NAMALWA (cell line): ENCODE measurements around the gene PLEKHN1.

Experiments used
- DNase-seq: peaks from one replicate; pipeline ENCODE4 v3.0.0-alpha.2; 2015; ENCODE audit warnings: low spot score

Gene PLEKHN1

DNA sequence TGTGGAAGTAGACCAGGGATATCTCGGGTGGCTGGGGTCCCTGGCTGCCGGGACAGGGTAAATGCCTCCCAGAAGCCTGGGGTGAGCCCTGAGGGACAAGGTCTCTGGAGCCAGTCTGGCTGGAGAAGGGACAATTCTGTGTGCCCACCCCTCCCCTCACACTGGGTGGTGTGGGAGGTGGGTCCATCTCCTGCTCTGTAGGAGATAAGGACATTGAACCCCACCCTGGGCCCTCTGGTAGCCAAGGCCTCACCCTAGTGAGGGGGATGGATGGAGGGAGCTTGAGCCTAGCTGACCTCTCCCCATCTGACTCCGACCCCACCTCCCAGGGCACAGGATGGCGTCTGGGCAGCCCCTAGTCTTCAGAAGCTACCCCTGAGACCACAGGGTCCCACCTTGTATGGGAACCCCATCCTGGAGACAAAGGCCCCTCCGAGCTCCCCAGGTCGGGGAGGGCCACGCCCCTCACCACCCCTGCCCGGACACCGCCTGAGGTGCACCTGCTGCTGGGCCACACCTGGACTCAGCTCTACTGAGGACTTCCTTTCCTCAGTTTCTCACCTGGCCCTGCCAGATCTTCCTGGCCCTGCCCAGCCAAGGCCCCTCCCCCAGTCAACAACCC is 58.0 kb downstream of the PLEKHN1 start:
- no peak for DNase-seq

DNA sequence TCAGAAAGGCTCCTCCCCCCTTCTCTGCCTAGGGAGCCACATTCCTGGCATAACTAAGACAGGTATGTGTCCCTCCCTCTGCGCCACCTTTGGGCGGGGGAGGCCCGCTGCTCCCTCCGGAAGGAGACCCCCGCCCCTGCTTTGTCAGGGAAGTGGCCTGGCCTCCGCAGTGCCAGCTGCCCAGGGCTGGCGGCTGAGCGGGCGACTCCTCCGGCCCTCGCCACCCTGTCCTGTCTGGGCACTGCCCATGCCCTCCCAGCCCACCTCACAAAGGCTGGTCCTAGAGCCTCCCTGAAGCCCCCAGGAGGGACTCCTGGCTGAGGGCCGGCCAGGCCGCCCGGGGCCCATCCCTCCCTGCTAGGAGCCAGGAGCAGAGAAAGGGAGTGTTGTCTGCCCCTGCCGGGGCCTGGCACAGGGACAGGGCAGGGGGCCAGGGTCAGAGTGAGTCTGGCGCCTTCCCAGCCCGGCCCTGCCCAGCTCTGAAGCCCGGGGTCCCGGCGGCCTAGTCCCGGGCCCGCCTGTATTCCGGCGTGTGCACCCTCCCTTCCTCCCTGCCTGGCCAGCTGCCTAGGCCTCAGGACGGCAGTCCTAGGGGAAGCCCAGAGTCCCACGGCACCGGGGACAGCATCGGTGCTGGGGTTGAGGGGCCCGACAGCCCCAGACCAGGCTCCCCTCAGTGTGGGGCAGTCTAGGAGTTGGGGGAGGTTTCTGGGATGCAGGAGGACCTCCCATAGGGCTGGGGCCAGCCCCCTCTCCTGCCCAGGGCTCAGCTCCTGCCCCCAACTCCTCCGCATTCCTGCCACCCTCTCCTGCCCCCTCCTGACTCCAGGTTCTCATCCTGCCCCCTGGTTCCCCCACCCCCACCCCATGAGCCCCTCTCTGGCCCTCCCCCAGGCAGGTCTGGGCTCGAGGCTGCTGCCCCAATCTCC is 58.8 kb downstream of the PLEKHN1 start:
- no peak for DNase-seq
